OCI-LY7 (cell line): ENCODE measurements around the gene GPR153. TPM values are rescaled to one million over a fixed set of nuclear protein-coding genes. Genes with fewer than 3 reads are reported as not detected.

Experiments
- Bru-seq: library from RNA; stranded (reverse); fragments of 400-500 nt; gene quantifications from one replicate; lab custom pipeline; 2021; lab: Mats Ljungman, UMichigan
- BruChase-seq, 2 experiments: library from RNA; stranded (reverse); fragments of 400-500 nt; gene quantifications; one replicate each; lab custom pipeline; 2021; lab: Mats Ljungman, UMichigan
- BruUV-seq: library from RNA; stranded (reverse); fragments of 400-500 nt; replicated peaks from 2 replicates; lab custom pipeline; 2021; lab: Mats Ljungman, UMichigan
- CTCF ChIA-PET: fragments of 300-600 bp; sonication (Branson Sonifier 250); formaldehyde crosslinking; loops from one replicate; lab custom pipeline; 2022; ENCODE audit warnings: antibody characterized with exemption; ENCODE audit not compliant: unreplicated experiment; lab: Charles Lee
- POLR2A ChIA-PET: fragments of 300-600 bp; sonication (Branson Sonifier 250); formaldehyde crosslinking; loops from one replicate; lab custom pipeline; 2022; ENCODE audit warnings: antibody characterized with exemption; lab: Charles Lee
- DNase-seq: peaks from one replicate; pipeline ENCODE4 v3.0.0-alpha.2; 2015; ENCODE audit warnings: low spot score
- H2AFZ ChIP-seq: fragments of 200-600 bp; sonication (generic), shearing (Covaris generic); 2 replicates; pipeline ENCODE4 v1.6.1; 2014; ENCODE audit warnings: mild to moderate bottlenecking, antibody characterized with exemption, low read length, moderate library complexity
- H3K27ac ChIP-seq: fragments of 200-600 bp; sonication (generic); 2 replicates; pipeline ENCODE4 v1.5.1; 2014; ENCODE audit warnings: mixed run types, low read depth, mild to moderate bottlenecking, moderate library complexity, low read length, inconsistent platforms; ENCODE audit not compliant: poor library complexity, severe bottlenecking
- H3K36me3 ChIP-seq: fragments of 200-600 bp; sonication (generic); 2 replicates; pipeline ENCODE4 v1.6.1; 2014; ENCODE audit warnings: mild to moderate bottlenecking, antibody characterized with exemption, low read length, moderate library complexity, mixed read lengths; ENCODE audit not compliant: insufficient read depth
- H3K4me1 ChIP-seq: fragments of 200-600 bp; sonication (generic); 2 replicates; pipeline ENCODE4 v1.5.1; 2014; ENCODE audit warnings: mild to moderate bottlenecking, low read length; ENCODE audit not compliant: insufficient read depth, poor library complexity, severe bottlenecking
- H3K4me2 ChIP-seq: fragments of 200-600 bp; sonication (generic); 2 replicates; pipeline ENCODE4 v1.6.1; 2014; ENCODE audit warnings: mild to moderate bottlenecking, low read length
- H3K4me3 ChIP-seq: fragments of 200-600 bp; sonication (generic); 2 replicates; pipeline ENCODE4 v1.5.1; 2014; ENCODE audit warnings: mild to moderate bottlenecking, low read depth, low read length; ENCODE audit not compliant: poor library complexity, severe bottlenecking
- H3K79me2 ChIP-seq: fragments of 200-600 bp; sonication (generic); 2 replicates; pipeline ENCODE4 v1.6.1; 2016; ENCODE audit warnings: low read depth, mild to moderate bottlenecking, low read length, moderate library complexity, mixed read lengths; ENCODE audit not compliant: insufficient read depth
- H3K9me2 ChIP-seq: fragments of 200-600 bp; sonication (generic); 2 replicates; pipeline ENCODE4 v1.6.1; 2016; ENCODE audit warnings: mild to moderate bottlenecking, low read length, mixed read lengths; ENCODE audit not compliant: insufficient read depth
- H3K9me3 ChIP-seq: fragments of 200-600 bp; sonication (generic); 2 replicates; pipeline ENCODE4 v1.6.1; 2014; ENCODE audit warnings: mild to moderate bottlenecking, mixed run types, low read length, mixed read lengths
- H4K20me1 ChIP-seq: fragments of 200-600 bp; sonication (generic); 2 replicates; pipeline ENCODE4 v1.6.1; 2014; ENCODE audit warnings: mild to moderate bottlenecking, antibody characterized with exemption, low read length, moderate library complexity, mixed read lengths; ENCODE audit not compliant: insufficient read depth
- CTCF ChIP-seq: fragments of 200-600 bp; sonication (generic); conservative IDR thresholded peaks from 2 replicates; pipeline ENCODE4 v1.5.1; 2014; ENCODE audit warnings: mild to moderate bottlenecking, antibody characterized with exemption, low read length, moderate library complexity, mixed read lengths
- EZH2phosphoT487 ChIP-seq: fragments of 200-600 bp; sonication (generic); IDR thresholded peaks from 2 replicates; pipeline ENCODE4 v1.6.1; 2018; ENCODE audit warnings: low read depth, borderline replicate concordance, mild to moderate bottlenecking, mixed run types, antibody characterized with exemption, low read length, moderate library complexity, mixed read lengths
- intact Hi-C: fragments of 100-400 bp; cut with micrococcal nuclease; formaldehyde crosslinking; loops from one replicate; pipeline ENCODE4 v1.10.0; 2022; ENCODE audit not compliant: unreplicated experiment
- long read RNA-seq: library from polyadenylated mRNA; stranded (forward); transcript quantifications from one replicate; pipeline ENCODE4 v2.0.0, GENCODE V29; 2022
- total RNA-seq, 2 experiments: library from RNA; depleted of rRNA in 1 of 2; stranded (reverse); fragments of >200 nt in 1 of 2; shearing (Covaris generic) in 1 of 2; gene quantifications; 2 replicates each; pipeline ENCODE4 v1.2.3, GENCODE V29; 2014 to 2022

The GPR153 gene
- total RNA-seq (2014; rRNA removed; shearing (Covaris generic)): not detected in 2 replicates
- not detected in 2 replicates for total RNA-seq (2022)
- Bru-seq, nascent RNA: percentile 20 among the genes with signal in this experiment
- BruChase-seq, experiment 1, labeled RNA remaining after a 6-hour chase: not detected
- BruChase-seq, experiment 2, labeled RNA remaining after a 2-hour chase: percentile 12 among the genes with signal in this experiment
- long read RNA-seq: 0 reads

- H3K27ac ChIP-seq: no peak within 1 kb of the TSS
- DNase-seq: no peak
- peak within 1 kb of the TSS; percentile 62 for H3K4me2 ChIP-seq
- peaks cover 4% of the 10 kb centered on the region for H3K4me1 ChIP-seq
- H3K9me3 ChIP-seq: no peaks in the 10 kb centered on the region
- H3K36me3 ChIP-seq: no peaks in the 10 kb centered on the region
- ChIA-PET POLR2A (no interaction called here), CTCF (interaction anchor here (0.6 kb wide), 1 partner anchor 19 kb away, joined by 3 read pairs; no protein-coding TSS in a partner anchor)
- TF ChIP-seq EZH2phosphoT487 (no peak), CTCF (no peak)
- no peaks in the 10 kb centered on the region for H4K20me1 ChIP-seq
- intact Hi-C loops: no loop called here
- no TSS peak for BruUV-seq
- no peaks in the 10 kb centered on the region for H3K79me2 ChIP-seq
- H2AFZ ChIP-seq: no peak within 1 kb of the TSS
- H3K4me3 ChIP-seq: peak within 1 kb of the TSS; percentile 57
- no peaks in the 10 kb centered on the region for H3K9me2 ChIP-seq
Measured at GRCh38 chr1:6260961-6261614, at the start of gene GPR153. Gene GPR153 (minus strand): TSS chr1:6261098. CDS start chr1:6254905, 6,193 bp downstream.

GRCh38 chr1:6310116-6310848 lies 49.4 kb upstream of the GPR153 start:
- H3K4me2 ChIP-seq: no peak overlapping the region
- DNase-seq: no peak
- H3K4me1 ChIP-seq: no peaks in the 10 kb centered on the region
- no TSS peak for BruUV-seq
- CTCF ChIA-PET: no interaction called here
- no peak overlapping the region for H2AFZ ChIP-seq
- intact Hi-C loops: no loop called here
- H3K9me3 ChIP-seq: no peaks in the 10 kb centered on the region
- TF ChIP-seq EZH2phosphoT487 (no peak), CTCF (no peak)
- H4K20me1 ChIP-seq: no peaks in the 10 kb centered on the region
- no peaks in the 10 kb centered on the region for H3K79me2 ChIP-seq
- H3K4me3 ChIP-seq: no peak overlapping the region
- H3K27ac ChIP-seq: no peak overlapping the region
- POLR2A ChIA-PET: no interaction called here
- no peaks in the 10 kb centered on the region for H3K9me2 ChIP-seq
- H3K36me3 ChIP-seq: no peaks in the 10 kb centered on the region; the same call in 1 of the 2 replicates
